Inferior parietal cortex (tissue), 1 donor: ENCODE data around the gene DDX1.
"Not testable (repeated sequence)": the region's sequence is repeated elsewhere in the genome, so short reads cannot be mapped to it uniquely, and the experiment has no call there.

Experiments
- DNase-seq: peaks from one replicate; pipeline ENCODE4 v3.0.0-alpha.2; 2016; ENCODE audit errors: extremely low spot score

The DDX1 gene

GRCh38 chr2:15591692-15592463 lies at the start of gene DDX1:
DDX1 (plus strand) TSS chr2:15591868; CDS start chr2:15591934, 66 bp downstream.
- DNase-seq, result peak; percentile 84

DNA sequence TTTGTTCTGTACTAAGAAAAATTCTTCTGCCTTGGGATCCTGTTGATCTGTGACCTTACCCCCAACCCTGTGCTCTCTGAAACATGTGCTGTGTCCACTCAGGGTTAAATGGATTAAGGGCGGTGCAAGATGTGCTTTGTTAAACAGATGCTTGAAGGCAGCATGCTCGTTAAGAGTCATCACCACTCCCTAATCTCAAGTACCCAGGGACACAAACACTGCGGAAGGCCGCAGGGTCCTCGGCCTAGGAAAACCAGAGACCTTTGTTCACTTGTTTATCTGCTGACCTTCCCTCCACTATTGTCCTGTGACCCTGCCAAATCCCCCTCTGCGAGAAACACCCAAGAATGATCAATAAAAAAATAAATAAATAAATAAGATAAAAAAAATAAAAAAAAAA lies 49.4 kb upstream of the DDX1 start:
- DNase-seq, result not testable (repeated sequence)

GRCh38 chr2:15543053-15543452 lies 48.6 kb upstream of the DDX1 start:
- DNase-seq, result no peak

GRCh38 chr2:15543541-15543940 lies 48.1 kb upstream of the DDX1 start:
- DNase-seq, result no peak

DNA sequence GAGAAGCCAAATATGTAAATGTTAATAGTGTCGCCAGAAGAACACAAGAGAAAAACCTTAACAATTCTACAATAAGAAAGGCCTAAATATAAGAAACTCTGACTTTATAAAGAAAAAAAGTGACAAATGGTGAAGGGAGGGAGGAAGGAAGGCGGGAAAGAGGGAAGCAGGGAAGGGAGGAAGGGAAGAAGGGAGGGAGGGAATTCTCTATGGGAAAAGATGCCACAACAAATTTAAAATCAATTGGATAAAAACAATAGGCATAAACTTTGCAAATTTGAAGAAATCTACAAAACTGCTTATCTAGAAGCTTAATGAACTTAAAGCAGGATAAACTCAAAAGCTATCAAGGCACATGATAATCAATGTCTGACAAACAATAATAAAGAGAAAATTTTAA lies 47.4 kb upstream of the DDX1 start:
- no peak for DNase-seq

DNA sequence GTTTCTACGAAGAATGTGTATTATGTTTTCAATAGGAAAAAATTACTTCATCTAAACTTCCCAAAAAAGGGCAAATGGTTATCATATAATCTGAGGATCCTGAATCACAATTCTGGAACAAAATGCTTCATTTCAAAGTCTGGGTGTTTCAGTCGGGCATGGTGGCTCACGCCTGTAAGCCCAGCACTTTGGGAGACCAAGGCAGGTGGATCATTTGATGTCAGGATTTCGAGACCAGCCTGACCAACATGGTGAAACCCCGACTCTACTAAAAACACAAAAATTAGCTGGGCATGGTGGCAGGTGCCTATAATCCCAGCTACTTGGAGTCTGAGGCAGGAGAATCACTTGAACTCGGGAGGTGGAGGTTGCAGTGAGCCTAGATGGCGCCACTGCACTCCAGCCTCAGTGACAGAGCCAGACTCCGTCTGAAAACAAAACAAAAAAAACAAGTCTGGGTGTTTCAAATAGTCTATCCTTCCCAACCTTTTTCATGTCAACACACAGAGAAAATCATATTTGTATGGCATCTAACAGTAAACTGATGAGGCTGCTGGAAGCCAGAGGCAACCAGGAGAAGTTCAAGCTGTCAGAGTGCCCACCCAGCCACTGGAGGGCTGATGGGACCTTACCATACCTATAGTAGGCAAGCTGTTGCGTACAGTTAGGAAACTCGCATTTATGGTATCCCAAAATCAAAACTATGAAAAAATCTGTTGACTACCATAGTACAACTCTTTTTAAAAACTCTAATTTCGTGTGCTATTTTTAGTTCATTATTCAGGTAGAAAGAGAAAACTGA lies 45.2 kb upstream of the DDX1 start:
- DNase-seq, result no peak

DNA sequence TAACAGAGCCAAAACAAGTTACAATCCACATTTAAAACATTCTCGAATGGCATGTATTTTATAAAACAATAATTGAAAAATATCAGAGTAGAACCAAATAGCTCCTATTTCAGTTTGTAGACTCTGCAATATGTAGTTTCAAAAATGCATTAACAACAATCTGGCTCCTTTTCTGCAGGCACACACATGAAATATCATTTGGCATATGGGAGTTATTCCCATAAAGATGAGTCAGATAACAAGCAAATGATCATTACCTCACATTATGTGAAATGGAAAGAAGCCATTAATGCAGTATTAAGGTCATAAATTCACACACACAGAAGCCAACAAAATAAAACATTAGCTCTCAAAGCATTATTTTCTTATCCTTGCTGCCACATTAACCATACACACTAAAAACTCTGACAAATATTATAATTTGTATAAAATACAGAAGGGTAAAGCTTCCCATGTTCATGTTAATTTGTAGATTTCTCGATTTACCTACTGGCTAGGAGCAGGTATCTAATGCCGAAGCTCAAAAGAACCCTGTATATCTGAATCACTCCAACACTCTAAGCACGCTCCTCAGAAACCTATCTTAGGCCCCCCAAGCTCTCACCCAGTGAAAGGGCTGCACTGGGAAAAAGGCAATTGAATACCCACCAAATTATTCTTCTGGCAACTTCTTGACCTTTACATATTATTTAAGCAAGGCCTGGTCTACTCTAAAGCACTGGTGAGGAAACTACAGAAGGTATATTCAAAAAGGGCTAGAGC lies 44.4 kb upstream of the DDX1 start:
- DNase-seq, result no peak

DNA sequence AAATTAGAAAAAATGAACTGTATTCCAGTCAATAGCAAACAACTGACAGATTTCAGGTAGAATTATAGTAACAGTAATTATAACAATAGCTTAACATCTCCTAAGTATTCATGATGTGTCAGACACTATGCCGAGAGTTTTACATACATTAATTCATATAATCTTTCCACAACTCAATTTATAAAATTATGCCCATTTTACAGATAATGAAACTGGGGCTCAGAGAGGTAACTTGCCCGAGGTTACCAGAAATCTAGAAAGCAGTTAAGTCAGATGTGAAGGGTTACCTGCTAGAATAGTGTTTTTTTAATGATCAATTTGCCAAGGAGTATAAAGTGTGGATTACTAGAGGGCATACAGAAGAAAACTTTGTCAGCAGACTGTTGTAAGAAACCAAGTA lies 42.7 kb upstream of the DDX1 start:
- DNase-seq, result no peak

GRCh38 chr2:15553519-15553918 lies 38.1 kb upstream of the DDX1 start:
- no peak for DNase-seq

DNA sequence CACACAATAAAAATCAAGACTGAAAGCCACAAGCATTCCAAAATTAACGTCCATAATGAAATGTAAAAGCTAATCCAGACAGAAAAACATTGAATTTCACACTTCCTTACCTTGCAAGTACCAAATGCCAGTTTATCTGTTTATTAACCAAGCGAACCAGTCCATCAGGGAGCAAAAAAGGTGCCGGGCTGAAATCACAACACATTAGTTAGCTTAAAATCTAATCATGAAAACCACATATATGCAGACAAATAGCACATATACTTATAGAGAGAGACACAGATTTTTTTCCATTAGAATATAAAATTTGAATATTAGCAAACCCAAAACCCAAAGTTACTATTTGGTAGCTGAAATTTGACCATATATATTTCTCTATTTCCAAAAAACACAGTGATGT lies 37.7 kb upstream of the DDX1 start:
- DNase-seq, result no peak

DNA sequence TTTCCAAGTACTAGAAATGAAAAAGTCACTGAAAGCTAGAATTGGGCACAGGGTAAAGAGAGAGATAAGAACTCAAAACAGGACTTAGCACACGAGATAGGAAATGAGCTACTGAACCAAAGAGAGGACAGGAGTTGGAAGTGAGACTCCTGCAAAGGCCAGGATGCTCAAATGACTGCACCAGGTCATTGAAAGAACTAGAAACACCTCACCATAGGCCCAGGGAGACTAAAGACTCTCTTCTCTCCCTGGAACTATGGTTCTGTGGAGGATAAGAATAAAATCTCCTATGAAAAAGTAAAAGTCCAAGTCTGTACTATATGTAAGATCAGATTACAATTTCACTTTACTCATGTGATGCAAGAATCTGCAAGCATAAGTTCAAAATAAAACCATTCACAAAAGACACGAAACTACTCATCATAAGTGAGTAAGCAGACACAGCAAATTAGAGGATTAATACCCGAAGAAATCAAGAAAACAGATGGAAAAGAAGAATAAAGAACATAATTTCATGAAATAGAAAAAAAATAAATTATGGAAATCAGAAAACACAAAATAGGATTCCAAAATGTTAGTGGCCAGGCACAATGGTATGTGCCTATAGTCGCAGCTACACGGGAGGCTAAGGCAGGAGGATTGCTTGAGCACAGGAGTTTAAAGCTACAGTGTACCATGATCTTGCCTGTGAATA lies 37.0 kb upstream of the DDX1 start:
- no peak for DNase-seq

DNA sequence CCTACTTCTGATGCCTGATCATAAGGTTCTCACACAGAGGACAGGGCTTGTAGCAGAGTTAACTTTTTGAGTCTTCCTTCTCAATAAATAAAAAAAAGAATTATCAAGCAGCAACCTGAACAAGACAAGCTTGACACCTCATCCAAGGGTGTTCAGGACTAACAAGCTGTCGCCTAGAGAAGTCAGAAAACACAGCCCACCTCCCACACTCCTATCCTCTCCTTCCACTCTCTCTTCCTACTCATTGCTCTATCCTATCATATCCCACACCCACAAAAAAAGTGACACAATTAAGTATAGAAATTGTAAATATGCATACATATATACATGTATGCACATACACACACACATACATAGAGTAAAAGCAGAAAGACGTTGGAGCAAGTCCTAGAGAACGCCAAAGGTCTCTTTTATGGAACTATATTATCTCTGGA lies 35.9 kb upstream of the DDX1 start:
- no peak for DNase-seq

DNA sequence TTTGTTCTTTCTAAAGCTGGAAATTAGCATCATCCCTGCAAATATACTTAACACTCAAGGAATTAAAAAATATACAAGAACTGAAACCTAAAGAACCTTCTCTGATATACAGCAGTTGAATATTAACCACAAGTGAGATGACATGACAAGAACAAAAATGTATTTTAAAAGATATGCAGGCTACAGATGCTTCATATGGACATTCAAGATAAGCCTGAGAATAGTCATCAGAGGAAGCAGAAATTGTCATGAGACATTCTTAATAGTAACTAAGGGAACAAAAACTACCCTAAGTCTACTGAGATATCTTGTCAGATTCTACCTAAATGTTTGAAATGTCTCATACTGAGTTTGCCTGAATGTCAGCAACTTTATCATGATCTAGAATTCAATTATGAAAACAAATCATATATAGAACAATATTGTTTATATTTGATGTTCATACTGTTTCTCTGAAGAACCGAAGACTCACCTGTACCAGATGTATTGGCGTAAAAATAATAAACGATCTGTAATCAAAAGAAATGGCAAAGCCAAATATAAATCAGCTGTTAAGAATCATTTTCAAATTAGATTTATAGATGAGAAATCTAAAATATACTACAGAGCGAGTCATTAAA lies 35.2 kb upstream of the DDX1 start:
- DNase-seq, result no peak

GRCh38 chr2:15557887-15558311 lies 33.8 kb upstream of the DDX1 start:
- no peak for DNase-seq

GRCh38 chr2:15559379-15560139 lies 32.1 kb upstream of the DDX1 start:
- DNase-seq, result no peak

DNA sequence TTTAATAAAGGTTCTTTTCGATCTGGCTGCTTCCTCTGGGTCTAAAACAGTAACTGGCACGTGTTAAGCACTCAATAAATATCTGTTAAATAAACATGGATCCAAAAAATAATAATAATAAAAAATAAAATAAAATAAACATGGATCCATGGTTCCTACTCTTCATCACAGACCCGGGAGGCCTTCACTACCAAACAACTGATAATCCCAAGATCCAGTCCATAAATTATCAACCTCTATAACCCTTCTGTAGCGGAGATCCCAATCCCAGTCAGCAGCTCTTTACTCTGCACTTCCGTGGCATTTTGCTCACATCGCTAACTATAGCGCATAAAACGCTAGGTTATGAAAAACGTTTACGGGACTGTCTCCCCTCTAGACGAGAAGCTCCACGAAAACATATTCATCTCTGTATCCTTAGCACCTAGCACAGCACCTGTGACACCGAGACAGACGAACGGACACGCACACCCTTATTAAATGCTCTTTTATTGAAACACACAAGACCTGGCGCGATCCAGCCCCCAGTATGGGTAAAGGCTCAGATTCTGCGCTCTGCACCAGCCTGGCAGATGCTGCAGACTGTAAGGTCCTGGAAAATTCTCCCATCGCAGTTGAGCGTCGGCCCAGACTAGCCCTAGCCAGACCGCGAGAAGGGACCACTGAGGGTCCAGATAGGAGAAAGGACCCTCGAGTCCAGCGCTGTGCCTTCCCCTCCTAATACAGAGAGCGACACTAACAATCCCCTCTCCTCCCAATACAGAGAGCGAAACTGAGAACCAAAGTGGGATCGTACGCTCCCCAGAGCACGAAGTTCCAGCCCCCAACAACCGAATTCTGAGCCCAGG lies 31.3 kb upstream of the DDX1 start:
- DNase-seq, result peak; percentile 35

GRCh38 chr2:15560988-15561573 lies 30.6 kb upstream of the DDX1 start, which contains the start of gene NBAS:
NBAS (minus strand) TSS chr2:15561334; CDS start chr2:15561304, 30 bp downstream.
- peak; percentile 93 for DNase-seq

DNA sequence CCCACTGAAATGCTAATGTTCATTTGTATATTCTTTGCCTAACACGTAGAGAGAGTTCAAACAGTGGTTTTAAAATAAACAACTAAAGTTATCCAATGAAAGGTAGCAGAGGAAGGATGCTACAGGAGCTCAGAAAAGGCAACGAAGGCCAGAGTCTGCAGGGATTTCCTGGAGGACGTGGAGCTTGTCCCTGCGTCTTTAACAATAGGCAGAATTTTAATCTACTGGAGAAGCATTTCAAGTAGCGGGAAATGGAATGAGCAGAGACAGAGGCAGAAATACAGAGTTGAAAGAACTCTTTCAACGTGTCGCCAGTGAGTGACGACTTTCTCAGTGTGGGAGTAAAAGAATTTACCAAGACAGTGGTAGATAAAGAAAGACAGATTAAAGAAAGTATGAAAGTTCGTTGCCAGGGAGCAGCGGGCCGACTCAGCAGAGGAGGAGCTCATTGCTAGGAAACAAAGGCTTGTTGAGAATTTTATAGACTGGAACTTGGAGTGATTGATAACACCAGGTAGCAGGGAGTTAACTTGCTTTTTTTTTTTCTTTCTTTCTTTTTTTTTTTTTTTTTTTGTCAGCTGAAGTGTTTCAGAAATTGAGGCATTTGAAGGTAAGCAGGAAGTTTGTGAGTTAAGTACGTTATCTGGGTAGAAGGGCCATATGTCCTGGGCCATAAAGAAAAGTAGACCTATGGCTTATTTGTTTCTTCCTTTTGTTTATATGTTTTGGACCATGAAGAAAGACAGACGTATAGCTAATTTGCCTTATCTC lies 29.9 kb upstream of the DDX1 start:
- DNase-seq, result peak; percentile 65
